Chondrocyte (in vitro differentiated cells): ENCODE measurements around the gene AKAP12. TPM values are rescaled to one million over a fixed set of nuclear protein-coding genes. Genes with fewer than 3 reads are reported as not detected.
A peak's percentile ranks its signal among the peaks of the same experiment; 100 is the strongest.

ENCODE experiments used
- DNase-seq: peaks from one replicate; pipeline ENCODE4 v3.0.0; 2021; ENCODE audit warnings: mixed read lengths, low spot score
- H3K27ac Mint-ChIP-seq: one replicate; pipeline ENCODE4 v1.8.0; 2021; ENCODE audit warnings: mild to moderate bottlenecking, moderate library complexity, mixed read lengths; ENCODE audit not compliant: unreplicated experiment
- H3K27me3 Mint-ChIP-seq: 2 replicates; pipeline ENCODE4 v1.8.0; 2021; ENCODE audit warnings: low read depth, mixed read lengths
- H3K36me3 Mint-ChIP-seq: 2 replicates; pipeline ENCODE4 v1.8.0; 2021; ENCODE audit warnings: low read depth, mixed read lengths
- H3K4me1 Mint-ChIP-seq: 2 replicates; pipeline ENCODE4 v1.8.0; 2021; ENCODE audit warnings: low read depth, mild to moderate bottlenecking, mixed read lengths
- H3K4me3 Mint-ChIP-seq: one replicate; pipeline ENCODE4 v1.8.0; 2021; ENCODE audit warnings: mild to moderate bottlenecking, moderate library complexity, mixed read lengths; ENCODE audit not compliant: unreplicated experiment
- H3K9me3 Mint-ChIP-seq: 2 replicates; pipeline ENCODE4 v1.8.0; 2021; ENCODE audit warnings: low read depth, mixed read lengths
- total RNA-seq: library from RNA; stranded (reverse); gene quantifications from 3 replicates; pipeline ENCODE4 v1.2.1, GENCODE V29; 2021
- TF ChIP-seq, protein P1 (sequence below): fragments of 200-600 bp; sonication (generic); IDR thresholded peaks from 2 replicates; pipeline ENCODE4 v1.5.0; 2021; ENCODE audit warnings: antibody characterized with exemption, mild to moderate bottlenecking, moderate library complexity

The AKAP12 gene
- total RNA-seq, 1 donor from 2014 or later, result 176 TPM

DNA sequence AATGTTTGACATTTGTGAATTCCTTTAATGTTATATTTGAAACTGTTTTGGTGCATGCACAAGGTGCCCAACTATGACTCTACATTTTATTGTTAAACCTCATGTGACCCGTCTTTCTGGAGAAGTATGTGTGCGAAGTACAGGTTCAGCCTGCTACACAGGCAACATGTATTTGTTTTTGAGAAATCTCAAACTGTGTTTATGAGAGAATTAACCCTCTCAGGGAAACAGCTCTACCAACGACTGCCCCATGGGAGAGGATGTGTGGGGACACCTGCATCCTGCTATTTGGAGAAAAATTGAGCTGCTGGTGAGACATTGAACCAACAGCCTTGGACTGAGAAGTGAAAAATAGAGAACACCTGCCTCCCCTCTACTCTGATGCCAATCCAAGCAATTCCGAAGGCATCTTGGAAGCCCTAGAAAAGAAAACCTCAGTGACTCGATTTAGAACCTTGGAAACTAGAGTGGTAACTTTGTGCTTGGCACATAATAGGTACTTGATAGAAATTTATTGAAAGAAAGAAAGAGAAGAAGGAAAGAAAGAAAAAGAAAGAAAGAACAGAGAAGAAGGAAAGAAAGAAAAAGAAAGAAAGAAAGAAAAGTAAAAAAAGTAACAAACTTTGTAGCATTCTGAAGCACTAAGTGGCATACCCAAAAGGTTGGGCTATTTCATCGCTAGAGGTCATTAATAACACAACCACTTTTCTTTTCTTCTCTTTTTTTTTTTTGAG is 2.9 kb upstream of the AKAP12 start:
- H3K9me3 Mint-ChIP-seq, result no peaks in the 10 kb centered on the region
- H3K4me3 Mint-ChIP-seq, result no peak overlapping the region
- no peaks in the 10 kb centered on the region for H3K36me3 Mint-ChIP-seq
- DNase-seq, result no peak
- no peaks in the 10 kb centered on the region for H3K27me3 Mint-ChIP-seq
- H3K4me1 Mint-ChIP-seq, result peaks cover 13% of the 10 kb centered on the region
- H3K27ac Mint-ChIP-seq, result no peak overlapping the region
- TF ChIP-seq, protein P1, sequence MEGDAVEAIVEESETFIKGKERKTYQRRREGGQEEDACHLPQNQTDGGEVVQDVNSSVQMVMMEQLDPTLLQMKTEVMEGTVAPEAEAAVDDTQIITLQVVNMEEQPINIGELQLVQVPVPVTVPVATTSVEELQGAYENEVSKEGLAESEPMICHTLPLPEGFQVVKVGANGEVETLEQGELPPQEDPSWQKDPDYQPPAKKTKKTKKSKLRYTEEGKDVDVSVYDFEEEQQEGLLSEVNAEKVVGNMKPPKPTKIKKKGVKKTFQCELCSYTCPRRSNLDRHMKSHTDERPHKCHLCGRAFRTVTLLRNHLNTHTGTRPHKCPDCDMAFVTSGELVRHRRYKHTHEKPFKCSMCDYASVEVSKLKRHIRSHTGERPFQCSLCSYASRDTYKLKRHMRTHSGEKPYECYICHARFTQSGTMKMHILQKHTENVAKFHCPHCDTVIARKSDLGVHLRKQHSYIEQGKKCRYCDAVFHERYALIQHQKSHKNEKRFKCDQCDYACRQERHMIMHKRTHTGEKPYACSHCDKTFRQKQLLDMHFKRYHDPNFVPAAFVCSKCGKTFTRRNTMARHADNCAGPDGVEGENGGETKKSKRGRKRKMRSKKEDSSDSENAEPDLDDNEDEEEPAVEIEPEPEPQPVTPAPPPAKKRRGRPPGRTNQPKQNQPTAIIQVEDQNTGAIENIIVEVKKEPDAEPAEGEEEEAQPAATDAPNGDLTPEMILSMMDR, result no peak

DNA sequence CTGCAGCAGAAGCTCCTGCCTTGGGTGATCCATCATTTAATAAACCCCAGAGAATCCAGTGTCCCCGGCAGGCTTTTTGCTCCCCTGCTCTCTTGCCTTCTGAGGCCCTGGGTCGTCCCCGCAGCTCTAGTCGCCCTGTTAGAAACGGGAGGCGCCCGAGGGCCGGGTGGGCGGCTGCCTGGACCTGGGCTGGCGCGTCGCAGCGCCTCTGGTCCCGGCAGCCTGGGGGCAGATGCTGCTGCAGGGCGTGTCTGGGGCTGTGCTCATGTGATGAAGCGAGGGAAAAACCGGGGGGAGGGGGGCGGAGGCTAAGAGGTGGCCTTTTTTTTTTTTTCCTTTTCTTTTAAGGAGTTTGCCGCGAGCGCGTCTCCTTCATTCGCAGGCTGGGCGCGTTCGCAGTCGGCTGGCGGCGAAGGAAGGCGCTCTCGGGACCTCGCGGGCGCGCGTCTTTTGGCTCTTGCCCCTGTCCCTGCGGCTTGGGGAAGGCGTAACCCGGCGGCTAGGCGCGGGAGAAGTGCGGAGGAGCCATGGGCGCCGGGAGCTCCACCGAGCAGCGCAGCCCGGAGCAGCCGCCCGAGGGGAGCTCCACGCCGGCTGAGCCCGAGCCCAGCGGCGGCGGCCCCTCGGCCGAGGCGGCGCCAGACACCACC is 394 bp downstream of the AKAP12 start:
- H3K27me3 Mint-ChIP-seq, result no peaks in the 10 kb centered on the region
- no peaks in the 10 kb centered on the region for H3K9me3 Mint-ChIP-seq
- TF ChIP-seq, protein P1, result peak; percentile 40
- DNase-seq, result peak; percentile 91
- peak overlapping the region; percentile 92 for H3K27ac Mint-ChIP-seq
- H3K36me3 Mint-ChIP-seq, result no peaks in the 10 kb centered on the region
- H3K4me3 Mint-ChIP-seq, result peak overlapping the region; percentile 94
- H3K4me1 Mint-ChIP-seq, result peaks cover 40% of the 10 kb centered on the region

DNA sequence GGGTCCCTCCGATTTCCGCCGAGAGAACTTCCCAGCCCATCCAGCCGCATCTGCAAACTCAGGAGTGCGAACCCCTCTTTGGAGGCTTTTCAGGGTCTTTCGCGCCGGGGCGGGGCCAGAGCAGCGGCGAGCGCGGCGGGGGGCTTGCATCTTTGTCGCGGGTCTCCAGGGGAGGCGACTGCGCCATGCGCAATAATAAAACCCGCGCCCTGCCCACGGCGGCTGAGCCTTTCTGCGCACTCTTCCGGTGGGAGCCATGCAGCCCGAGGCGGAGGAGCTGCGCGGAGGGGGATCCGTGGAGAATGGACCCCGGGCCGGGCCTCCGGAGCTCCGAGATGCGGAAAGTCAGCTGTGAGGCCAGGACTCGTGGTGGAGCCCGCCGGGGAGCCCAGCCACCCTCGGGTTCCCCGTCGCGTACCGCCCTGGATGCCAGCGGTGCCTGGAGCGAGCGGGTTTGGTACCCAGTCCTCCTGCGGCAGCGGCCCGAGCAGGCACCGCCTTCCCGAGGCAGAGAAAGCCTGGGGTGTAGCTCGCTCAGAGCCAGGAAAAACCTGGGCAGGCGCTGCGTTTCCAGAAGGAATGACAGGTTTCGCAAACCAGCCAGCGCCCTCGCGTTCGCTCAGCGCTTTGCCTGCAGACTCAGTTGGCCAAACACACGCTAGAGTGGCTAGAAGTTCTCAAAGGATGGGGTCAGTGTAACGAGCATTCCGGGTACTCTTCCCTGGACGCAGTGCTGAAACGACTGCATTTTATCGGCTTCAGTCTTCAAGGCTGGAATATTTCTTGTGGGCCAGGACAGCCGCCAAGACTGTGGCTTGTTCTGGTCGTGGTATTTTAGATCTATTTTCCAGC is 1.2 kb downstream of the AKAP12 start:
- Mint-ChIP-seq H3K4me1 (peaks cover 40% of the 10 kb centered on the region), H3K4me3 (peak overlapping the region; percentile 86), H3K27ac (peak overlapping the region; percentile 23), H3K9me3 (no peaks in the 10 kb centered on the region), H3K27me3 (no peaks in the 10 kb centered on the region), H3K36me3 (no peaks in the 10 kb centered on the region)
- TF ChIP-seq, protein P1, result peak; percentile 20
- DNase-seq, result peak; percentile 93

DNA sequence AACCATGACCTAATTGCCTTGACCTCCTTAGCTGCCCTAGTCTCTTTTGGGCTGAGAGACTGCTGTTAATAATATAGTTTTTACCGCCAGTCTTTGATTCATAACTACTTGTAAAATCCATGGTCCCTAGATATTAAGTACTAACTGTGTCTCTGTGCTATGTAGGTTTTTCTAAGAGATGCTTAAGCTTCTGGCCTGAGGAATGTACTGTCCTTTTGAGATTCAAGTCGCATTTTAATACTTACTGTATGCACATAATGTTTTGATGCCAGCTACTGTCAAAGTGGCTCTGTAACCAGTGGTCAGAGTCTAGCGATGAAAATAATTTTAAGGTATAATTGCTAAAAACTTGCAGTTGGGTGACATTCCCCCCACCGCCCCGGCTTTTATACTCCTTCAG is 2.1 kb downstream of the AKAP12 start:
- no peaks in the 10 kb centered on the region for H3K27me3 Mint-ChIP-seq
- no peak for DNase-seq
- no peaks in the 10 kb centered on the region for H3K9me3 Mint-ChIP-seq
- TF ChIP-seq, protein P1, result no peak
- peaks cover 40% of the 10 kb centered on the region for H3K4me1 Mint-ChIP-seq
- H3K4me3 Mint-ChIP-seq, result peak overlapping the region; percentile 86
- H3K36me3 Mint-ChIP-seq, result no peaks in the 10 kb centered on the region
- peak overlapping the region; percentile 23 for H3K27ac Mint-ChIP-seq

DNA sequence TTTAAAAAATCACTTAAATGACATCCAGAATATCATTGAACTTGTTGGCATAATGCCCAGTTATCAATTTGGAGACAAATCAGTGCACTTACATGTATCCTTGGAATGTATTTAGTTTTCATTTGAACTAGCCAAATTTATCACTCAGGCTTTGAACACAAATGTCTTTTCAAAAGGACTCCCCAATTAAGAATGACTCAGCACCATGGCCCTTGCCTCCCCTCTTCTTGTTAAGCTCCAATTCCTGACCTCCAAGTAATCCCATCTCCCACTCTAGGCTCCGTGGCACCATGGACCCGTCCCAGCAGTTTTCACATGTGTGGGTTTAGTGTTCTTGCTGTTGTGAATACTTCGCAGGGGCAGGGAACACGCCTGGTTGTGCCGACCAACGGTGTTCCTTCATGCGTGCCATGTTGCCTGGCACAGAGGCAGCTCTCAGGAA is 2.7 kb downstream of the AKAP12 start:
- DNase-seq, result no peak
- no peaks in the 10 kb centered on the region for H3K9me3 Mint-ChIP-seq
- H3K36me3 Mint-ChIP-seq, result no peaks in the 10 kb centered on the region
- TF ChIP-seq, protein P1, result no peak
- H3K4me1 Mint-ChIP-seq, result peaks cover 40% of the 10 kb centered on the region
- H3K27ac Mint-ChIP-seq, result peak overlapping the region; percentile 76
- peak overlapping the region; percentile 86 for H3K4me3 Mint-ChIP-seq
- H3K27me3 Mint-ChIP-seq, result no peaks in the 10 kb centered on the region
